ENCODE measurements around the gene HOXD13. TPM values are rescaled to one million over a fixed set of nuclear protein-coding genes. Genes with fewer than 3 reads are reported as not detected.
A peak's percentile ranks its signal among the peaks of the same experiment; 100 is the strongest.

The HOXD13 gene
- total and polyA plus RNA-seq, 2 experiments from 2014 or later: not detected

GRCh38 chr2:176118601-176119339 is 26.2 kb downstream of the HOXD13 start:
- H3K4me1 ChIP-seq (ENCODE audit: insufficient read depth): peaks cover 37% of the 10 kb centered on the region
- no peak overlapping the region for H3K4me2 ChIP-seq
- no peak overlapping the region for H3K4me3 ChIP-seq
- no peak for TF ChIP-seq CREB1 (CRISPR knock-in tag; IDR thresholded peaks at IDR 0.05; ENCODE audit: low read depth)
- no peak for TF ChIP-seq ZNF331 (CRISPR knock-in tag; IDR thresholded peaks at IDR 0.05; ENCODE audit: low read depth)
- TF ChIP-seq CTCF (conservative IDR thresholded peaks at IDR 0.05; ENCODE audit: low read depth in 2 of 2): peak; percentile 76 to 84
- TF ChIP-seq JUNB (IDR thresholded peaks at IDR 0.05; ENCODE audit: unreplicated experiment): no peak
- peak; percentile 89 for TF ChIP-seq EZH2 (IDR thresholded peaks at IDR 0.05; ENCODE audit: low read depth, unreplicated experiment)
- no peaks in the 10 kb centered on the region for H3K36me3 ChIP-seq (ENCODE audit: insufficient read depth)
- no peaks in the 10 kb centered on the region for H3K9me2 ChIP-seq (ENCODE audit: insufficient read depth)
- peak; percentile 94 for DNase-seq (ENCODE audit: low spot score)
- Mint-ChIP-seq H3K4me3 (no peak overlapping the region; the same call in 2 of the 3 replicates), H3K4me1 (peaks cover 15% of the 10 kb centered on the region), H3K27me3 (ENCODE audit: insufficient read depth, low read depth, poor library complexity) (peaks cover 99% of the 10 kb centered on the region), H3K36me3 (ENCODE audit: low read depth) (peaks cover 8% of the 10 kb centered on the region; the same call in 2 of the 3 replicates), H3K9me3 (peaks cover 14% of the 10 kb centered on the region), H3K27ac (no peak overlapping the region)
- H3K27ac ChIP-seq (ENCODE audit: low read depth): no peak overlapping the region
- H3F3A ChIP-seq (replicated peaks; ENCODE audit: low read depth): peaks cover 42% of the 10 kb centered on the region
- H4K20me1 ChIP-seq (replicated peaks; ENCODE audit: insufficient read depth): peaks cover 20% of the 10 kb centered on the region
- H3K27me3 ChIP-seq (ENCODE audit: insufficient read depth): peaks cover 100% of the 10 kb centered on the region
- no peaks in the 10 kb centered on the region for H3K79me2 ChIP-seq (replicated peaks; ENCODE audit: insufficient read depth)
- no peak overlapping the region for H2AFZ ChIP-seq
- ATAC-seq: no peak

DNA sequence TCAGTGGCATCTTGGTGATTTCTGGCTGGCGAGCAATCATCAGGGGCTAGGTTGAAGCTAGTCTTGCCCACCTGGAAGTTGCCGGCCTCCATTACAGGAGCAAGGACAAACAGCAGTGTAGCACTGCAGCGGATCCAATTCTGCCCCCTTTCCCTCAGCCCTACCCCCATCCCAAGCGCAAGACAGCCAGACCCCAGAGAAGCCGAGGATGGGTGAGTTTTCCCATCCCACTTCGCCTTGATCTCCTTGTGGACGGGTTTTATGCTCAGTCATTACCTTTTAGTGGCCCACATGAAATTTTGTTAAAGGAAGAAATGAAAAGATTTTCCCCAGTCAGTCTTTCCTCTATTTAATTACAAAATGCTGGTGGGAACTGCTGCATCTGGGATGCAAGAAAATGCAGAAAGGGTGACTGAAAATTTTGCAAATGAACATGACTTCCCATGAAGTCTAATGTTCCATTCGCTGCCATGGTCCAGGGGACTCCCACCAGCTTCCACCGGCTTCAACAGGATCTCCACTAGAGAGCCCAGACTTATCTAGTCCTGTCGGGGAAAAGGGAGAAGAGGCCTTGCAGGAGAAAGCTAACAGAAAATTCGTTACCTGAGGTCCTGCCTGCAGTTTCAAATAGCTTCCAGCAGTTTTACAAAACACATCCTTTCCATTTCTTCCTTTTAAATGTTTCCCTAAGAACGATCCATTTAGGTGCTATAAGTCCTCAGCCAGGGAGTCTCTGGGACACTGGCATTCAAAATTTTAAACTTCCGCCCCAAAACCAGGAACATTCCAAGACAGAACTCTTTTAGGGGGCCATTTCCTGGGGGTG is 28.1 kb downstream of the HOXD13 start:
- Histone ChIP-seq H3K79me2 (replicated peaks; ENCODE audit: insufficient read depth) (no peaks in the 10 kb centered on the region), H3K36me3 (ENCODE audit: insufficient read depth) (no peaks in the 10 kb centered on the region), H3K27ac (ENCODE audit: low read depth) (no peak overlapping the region), H4K20me1 (replicated peaks; ENCODE audit: insufficient read depth) (peaks cover 27% of the 10 kb centered on the region), H3K9me2 (ENCODE audit: insufficient read depth) (no peaks in the 10 kb centered on the region), H3K27me3 (ENCODE audit: insufficient read depth) (peaks cover 100% of the 10 kb centered on the region), H3K4me3 (peak overlapping the region; percentile 26), H2AFZ (no peak overlapping the region), H3K4me1 (ENCODE audit: insufficient read depth) (peaks cover 19% of the 10 kb centered on the region), H3F3A (replicated peaks; ENCODE audit: low read depth) (peaks cover 35% of the 10 kb centered on the region; the same call in 1 of the 2 replicates), H3K4me2 (peak overlapping the region; percentile 32; the same call in 1 of the 2 replicates)
- H3K27me3 Mint-ChIP-seq (ENCODE audit: insufficient read depth, low read depth, poor library complexity): peaks cover 99% of the 10 kb centered on the region
- no peak for ATAC-seq
- peaks cover 8% of the 10 kb centered on the region; the same call in 2 of the 3 replicates for H3K36me3 Mint-ChIP-seq (ENCODE audit: low read depth)
- no peak overlapping the region for H3K27ac Mint-ChIP-seq
- peaks cover 14% of the 10 kb centered on the region for H3K4me1 Mint-ChIP-seq
- H3K4me3 Mint-ChIP-seq: no peak overlapping the region
- H3K9me3 Mint-ChIP-seq: peaks cover 24% of the 10 kb centered on the region
- TF ChIP-seq CTCF (conservative IDR thresholded peaks at IDR 0.05; ENCODE audit: low read depth in 2 of 2) (peak in 1 of 2 experiments; percentile 27; a peak in 1 of 4 replicates), EZH2 (IDR thresholded peaks at IDR 0.05; ENCODE audit: low read depth, unreplicated experiment) (peak; percentile 79), EZH2phosphoT487 (IDR thresholded peaks at IDR 0.05; ENCODE audit: unreplicated experiment) (peak; percentile 47), JUNB (IDR thresholded peaks at IDR 0.05; ENCODE audit: unreplicated experiment) (no peak), REST (IDR thresholded peaks at IDR 0.05; ENCODE audit: unreplicated experiment) (no peak), NANOG (IDR thresholded peaks at IDR 0.05; ENCODE audit: borderline replicate concordance) (no peak)
- no peak for DNase-seq (ENCODE audit: low spot score)
